ENCODE measurements around the gene GPNMB.

Gene GPNMB

DNA sequence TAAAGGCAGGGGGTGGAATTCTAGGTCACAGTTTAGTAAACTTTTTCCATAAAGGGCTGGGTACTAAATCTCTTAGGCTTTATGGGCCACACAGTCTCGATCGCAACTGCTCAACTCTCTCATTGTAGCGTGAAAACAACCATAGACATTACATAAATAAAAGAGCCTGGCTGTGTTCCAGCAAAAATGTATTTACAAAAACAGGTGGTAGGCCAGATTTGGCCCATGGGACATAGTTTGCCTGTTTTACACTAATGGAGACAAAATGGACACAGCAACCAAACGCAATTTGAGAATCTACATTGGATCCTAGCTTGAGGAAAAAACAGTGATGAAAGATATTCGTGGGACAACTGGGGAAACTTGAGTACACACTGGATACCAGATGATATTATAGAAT lies 29.3 kb downstream of the GPNMB start:
- no peak for DNase-seq

DNA sequence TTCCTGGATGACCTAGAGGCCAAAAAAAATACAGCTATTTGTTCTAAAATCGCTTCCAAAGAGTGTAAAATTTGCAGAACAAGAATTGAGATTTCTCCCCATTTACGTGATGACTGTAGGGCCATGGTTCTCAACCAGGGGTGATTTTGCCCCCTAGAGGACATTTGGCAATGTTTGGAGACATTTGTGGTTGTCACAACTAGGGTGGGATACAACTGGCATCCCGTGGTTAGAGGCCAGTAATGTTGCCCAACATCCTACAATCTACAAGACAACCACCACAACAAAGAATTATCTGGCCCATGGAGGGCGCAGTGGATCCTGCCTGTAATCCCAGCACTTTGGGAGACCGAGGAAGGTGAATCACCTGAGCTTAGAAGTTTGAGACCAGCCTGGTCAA lies 29.8 kb downstream of the GPNMB start:
- no peak for DNase-seq

DNA sequence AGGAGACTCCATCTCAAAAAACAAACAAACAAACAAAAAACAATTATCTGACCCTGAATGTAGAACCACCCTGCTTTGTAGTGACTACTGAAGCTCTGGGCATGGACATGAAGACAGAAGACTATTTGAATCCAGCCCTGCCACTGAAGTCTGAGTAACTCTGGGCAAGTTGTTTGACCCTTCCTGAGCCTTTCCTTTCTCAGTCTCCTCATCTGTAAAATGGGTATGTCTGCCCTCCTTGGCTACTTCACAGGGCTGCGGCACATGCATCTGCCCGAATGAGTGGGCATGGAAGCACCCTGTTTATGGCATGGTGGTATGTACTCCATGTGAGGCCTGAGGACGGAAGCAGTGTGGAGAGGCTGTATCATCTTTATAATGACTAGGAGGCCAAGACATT lies 30.4 kb downstream of the GPNMB start:
- no peak for DNase-seq

DNA sequence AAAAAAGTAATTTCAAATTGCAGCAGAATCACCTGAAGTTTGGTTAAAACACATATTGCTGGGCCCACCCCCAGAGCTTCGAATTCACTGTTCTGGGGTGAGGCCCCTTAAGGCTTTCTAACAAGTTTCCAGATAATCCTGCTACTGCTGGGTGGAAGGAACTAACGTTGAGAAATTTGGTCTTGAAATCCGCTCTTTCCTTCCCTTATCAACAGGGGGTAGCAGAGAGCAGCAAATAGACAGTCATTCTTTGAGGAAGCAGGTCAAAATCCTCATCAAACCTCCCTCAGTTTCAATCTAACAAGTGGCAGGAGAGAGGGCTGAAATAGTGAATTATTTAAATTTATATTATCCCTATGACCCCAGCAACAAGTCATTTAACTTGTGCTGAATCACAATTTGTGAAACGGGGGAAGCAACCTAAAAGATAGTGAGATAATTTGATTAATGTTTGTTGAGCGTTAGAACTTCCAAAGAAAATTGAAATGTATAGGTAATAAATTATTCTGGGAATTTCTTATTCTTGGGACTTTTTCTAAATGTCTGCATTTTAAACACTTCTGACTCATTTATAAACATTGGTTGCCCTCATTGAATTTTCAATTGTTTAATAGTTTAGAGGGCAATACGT lies 30.9 kb downstream of the GPNMB start:
- DNase-seq: no peak

DNA sequence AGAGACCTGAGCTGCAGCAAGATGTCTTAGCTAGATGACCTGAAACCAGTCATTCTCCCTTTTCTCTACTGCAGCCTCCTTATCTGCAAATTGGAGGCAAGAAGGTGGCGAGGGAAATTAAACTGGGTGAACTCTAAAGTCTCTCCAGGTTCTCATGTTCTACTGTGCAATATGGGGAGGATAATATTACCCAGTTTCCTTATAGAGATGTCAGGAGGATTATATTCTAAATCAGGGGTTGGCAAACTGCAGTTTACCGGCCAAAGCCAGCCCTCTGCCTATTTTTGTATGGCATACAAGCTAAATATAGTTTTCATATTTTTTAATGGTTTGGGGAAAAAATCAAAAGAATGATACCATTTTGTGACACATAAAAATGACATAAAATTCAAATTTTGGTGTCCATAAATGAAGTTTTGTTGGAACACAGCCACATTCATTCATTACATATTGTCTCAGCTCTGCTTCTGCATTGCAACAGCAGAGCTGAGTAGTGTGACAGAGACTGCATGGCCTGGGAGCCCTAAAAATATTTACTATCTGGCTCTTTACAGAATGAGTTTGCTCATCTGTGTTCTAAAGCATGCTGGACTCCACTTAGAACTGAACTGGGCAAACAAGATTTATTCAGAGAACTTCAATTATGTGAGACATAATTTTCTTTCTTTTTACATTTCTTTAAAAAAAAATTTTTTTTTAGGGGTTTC lies 33.4 kb downstream of the GPNMB start:
- no peak for DNase-seq

DNA sequence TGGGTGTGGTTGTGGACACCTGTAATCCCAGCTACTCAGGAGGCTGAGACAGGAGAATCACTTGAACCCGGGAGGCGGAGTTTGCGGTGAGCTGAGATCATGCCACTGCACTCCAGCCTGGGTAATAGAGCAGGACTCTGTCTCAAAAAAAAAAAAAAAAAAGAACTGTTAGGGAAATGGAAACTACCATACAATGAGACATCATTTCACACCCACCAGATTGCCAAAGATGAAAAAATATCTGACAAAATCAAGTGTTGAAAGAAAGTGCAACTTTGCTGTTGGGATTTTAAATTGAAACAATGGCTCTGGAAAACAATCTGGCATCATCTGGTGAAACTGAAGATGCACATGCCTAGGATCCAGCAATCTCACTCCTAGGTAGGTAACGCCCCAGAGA lies 36.5 kb downstream of the GPNMB start:
- DNase-seq: no peak

DNA sequence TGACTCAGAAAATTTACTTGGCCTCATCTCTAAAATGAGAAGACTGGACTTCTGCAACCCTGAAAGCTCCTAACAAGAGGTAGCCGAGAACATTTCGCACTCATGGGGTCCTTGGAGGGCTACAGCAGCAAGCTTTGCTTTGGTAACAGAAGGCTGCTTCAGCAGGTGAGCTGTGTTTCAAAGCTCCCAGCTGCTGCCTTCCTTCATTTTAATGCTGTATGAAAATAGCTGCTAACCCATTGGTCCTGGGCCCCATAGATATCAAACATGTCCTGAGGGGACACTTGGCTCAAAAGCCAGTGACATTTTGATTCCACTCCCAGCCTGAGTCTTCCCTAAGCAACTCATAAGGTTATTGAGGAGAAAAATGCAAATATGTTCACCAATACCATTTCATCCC lies 38.3 kb downstream of the GPNMB start:
- no peak for DNase-seq

DNA sequence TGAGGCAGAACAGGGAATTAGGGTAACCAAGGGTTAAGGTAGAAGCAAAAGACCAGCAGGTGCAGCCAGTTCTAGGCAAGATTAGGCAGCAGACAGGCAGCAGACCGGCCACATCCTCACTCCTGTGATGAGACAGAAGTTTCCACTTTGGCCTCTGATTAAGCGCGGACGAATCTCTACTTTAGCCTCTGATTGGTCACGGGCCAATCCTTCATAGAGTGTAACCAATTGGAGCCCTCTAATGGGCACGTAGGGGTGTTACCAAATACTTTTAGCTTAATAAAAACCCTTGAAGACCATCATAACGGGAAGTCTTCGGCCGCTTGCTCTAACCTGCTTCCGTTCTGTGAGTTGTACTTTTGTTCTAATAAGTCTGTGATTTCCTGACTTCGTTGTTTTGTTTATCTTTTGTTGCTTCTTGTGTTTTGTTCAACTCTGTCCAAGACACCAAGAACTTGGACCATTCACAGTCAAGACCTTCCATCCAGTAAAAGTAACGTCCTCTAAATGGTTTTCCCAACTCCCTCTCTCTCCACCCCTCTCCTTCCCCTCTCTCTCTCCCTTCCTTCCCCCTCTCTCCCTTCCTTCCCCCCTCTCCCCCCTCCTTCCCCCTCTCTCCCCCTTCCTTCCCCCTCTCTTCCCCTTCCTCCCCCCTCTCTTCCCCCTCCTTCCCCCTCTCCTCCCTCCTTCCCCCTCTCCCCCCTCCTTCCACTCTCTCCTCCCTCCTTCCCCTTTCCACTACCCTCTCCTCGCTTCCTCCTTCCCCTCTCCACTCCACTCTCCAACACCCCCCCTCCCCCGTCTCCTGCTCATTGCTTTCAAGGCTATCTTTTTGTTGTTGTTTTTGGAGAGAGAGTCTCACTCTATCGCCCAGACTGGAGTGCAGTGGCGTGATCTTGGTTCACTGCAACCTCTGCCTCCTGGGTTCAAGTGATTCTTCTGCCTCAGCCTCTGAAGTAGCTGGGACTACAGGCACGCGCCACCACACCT lies 39.4 kb downstream of the GPNMB start:
- no peak for DNase-seq

DNA sequence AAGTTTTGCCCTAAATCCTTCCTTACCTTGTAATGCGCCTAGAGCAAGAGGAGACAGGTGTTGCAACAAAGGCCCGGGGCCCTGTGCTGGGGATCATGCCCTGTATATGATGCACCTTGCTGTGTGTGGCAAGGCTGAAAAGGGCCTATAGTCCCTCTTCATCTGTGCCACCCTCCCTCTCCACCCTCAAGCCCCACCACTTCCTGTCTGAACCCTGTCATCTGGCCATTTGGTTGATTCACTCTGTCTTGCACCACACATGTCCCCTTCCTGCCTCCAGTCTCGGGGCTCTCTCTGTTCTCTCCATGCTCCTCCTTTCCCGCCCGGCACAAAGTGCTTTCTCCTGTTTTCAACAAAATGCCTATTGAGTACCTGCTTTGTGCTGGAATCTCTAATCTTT lies 41.0 kb downstream of the GPNMB start:
- DNase-seq: no peak

DNA sequence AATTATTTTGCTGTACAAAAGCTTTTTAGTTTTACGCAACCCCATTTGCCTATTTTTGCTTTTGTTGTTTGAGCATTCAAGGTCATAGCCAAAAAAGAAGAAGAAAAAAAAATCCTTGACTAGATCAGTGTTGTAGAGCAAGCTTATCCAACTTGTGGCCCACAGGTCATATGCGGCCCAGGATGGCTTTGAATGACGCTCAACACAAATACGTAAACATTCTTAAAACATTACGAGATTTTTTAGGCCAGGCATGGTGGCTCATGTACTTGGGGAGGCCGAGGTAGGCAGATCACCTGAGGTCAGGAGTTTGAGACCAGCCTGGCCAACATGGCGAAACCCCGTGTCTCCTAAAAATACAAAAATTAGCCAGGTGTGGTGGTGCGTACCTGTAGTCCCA lies 44.4 kb downstream of the GPNMB start:
- no peak for DNase-seq

DNA sequence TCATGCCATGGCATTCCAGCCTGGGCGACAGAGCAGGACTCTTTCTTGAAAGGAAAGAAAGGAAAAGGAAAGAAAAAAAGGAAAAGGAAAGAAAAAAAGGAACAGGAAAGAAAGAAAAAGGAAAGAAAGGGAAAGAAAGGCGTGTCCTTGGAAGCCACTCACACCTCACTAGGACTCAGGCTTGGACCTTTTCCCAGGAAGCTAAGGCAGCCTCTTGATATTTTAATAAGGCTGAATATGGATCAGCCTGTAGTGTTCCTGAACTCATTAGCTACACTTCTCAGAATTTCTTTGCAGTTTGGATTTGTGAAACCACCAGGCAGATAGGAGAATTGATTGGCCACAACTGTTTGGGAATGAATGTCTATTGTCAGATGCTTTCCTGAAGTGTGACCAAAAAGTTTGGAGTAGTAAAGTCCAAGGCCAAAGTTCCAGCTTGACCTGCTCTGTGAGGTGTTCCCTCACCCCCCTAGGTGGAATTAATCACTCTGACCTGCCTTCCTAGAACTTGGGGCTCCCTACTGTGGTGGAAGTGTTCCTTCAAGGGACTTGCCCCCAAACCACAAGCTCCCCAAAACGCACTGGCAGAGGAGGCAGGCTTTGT lies 45.5 kb downstream of the GPNMB start:
- DNase-seq: no peak

DNA sequence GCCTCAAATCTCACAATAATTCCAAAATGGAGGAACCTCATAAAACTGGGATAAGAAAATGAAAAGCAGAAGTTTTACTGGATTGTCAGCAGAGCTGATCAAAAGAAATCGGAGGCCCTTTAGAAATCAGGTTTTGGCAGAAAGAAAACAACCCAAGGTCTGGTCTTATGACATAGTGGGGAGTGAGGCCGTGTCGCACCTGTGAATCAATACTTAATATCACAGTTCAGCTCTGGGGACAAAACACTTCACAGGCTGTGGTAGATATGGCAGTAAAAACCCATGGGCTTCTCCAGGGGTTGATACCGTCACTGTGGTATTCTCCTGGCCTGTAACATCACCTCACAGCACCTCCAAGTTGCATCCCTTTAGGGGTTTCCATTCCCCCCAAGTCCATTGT lies 46.0 kb downstream of the GPNMB start:
- DNase-seq: no peak

DNA sequence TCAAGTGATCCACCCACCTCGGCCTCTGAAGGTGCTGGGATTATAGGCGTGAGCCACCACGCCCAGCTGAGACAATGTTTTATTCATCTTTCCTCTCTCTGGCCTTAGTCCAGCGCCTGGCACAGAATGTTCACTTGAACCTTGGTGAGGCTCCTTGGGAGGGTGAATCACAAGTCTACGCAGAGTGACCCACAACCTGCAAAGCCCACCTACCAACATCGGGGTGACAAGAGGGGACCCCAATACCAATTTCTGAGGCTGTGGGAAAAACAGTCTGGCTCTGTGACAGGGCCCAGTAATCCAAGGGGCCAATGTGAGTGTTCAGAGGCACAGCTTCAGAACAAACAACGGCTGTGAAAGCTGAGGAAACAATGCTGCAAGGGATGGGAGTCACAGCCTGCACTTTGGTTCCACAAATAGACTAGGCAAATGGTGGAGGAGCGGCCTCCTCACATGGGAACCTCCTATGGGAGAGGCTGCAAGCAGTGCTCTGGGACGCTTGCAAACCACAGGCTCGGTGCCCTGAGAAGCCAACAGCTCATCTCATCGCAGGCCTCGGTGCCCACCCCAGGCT lies 47.0 kb downstream of the GPNMB start:
- no peak for DNase-seq

DNA sequence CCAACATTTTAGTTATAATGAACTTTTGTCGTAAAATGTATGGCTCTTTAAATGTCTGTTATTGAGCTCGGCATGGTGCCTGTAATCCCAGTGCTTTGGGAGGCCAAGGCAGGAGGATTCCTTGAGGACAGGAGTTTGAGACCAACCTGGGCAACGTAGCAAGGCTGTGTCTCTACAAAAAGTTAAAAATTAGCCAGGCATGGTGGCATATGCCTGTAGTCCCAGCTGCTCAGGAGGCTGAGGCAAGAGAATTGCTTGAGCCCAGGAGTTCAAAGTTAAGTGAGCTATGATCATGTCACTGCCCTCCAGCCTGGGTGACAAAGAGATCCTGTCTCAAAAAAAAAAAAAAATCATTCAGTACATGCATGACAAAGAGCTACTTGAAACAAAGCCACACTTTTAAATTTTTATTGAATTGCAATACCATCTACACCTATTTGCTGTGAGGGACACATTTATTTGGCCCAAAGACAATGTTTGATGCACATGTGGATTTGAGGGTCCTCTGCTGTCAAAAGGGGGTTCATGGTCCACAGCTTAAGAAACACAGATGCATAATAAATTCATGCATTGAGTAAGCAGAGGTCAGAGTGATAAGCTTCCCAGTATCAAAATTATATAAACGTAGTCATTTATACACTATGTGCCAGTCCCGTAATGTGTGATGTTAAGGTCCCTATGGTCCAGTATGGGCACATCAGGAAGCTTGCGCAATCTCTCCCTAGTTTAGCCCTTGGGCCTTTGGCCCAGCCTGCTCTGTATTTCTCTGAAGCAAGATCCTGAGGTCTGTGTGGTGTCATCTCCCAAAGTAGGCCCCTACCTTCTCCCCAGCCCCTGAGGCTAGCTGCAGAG lies 48.2 kb downstream of the GPNMB start:
- DNase-seq: no peak

DNA sequence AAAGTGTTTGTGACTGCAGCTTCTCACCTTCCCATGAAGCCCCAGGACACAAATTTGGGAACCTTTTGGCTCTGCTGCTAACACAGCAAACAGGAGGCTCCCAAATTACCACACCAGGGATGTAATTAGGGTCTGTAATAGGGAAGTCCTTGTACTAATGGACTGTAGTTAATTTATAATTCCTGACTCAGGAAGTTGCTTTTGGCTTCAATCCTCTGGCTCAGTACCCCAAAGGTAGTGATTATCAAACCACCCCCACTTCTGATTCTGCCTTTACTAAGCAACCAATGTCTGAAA lies 48.8 kb downstream of the GPNMB start:
- no peak for DNase-seq

DNA sequence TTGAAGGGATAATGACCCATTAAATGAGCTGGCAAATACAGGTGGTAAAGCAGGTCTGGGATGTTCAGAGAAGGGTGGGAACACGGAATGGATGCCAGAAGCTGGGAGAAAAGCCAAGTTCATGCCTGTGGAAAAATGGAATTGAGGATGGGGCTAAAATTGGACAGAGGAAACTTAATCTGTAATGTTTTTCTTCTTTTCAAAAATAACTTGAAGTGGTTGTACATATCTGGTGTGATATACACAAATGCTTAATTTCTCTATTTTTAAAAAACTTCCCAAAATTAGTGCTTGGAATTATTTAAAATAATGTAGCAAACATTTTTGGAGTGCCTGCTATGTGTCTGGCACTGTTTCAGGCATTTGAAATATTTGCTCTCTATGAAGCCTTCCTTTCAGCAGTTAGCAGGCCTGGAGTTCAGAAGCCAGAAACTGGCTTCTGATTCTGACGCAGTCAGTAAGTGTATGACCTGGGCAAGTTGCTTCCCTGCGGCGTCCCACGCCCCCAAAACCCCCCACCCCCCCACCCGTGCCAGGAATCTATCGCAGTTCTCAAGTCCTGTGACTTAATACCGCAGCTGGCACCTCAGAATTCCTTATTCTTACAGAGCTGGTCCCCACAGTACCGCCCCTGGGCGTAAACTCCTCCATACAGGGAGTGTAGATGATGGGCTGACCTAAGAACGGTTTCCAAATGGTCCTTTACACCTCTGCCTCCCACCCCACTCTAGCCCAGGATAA lies 51.7 kb downstream of the GPNMB start:
- DNase-seq: no peak

DNA sequence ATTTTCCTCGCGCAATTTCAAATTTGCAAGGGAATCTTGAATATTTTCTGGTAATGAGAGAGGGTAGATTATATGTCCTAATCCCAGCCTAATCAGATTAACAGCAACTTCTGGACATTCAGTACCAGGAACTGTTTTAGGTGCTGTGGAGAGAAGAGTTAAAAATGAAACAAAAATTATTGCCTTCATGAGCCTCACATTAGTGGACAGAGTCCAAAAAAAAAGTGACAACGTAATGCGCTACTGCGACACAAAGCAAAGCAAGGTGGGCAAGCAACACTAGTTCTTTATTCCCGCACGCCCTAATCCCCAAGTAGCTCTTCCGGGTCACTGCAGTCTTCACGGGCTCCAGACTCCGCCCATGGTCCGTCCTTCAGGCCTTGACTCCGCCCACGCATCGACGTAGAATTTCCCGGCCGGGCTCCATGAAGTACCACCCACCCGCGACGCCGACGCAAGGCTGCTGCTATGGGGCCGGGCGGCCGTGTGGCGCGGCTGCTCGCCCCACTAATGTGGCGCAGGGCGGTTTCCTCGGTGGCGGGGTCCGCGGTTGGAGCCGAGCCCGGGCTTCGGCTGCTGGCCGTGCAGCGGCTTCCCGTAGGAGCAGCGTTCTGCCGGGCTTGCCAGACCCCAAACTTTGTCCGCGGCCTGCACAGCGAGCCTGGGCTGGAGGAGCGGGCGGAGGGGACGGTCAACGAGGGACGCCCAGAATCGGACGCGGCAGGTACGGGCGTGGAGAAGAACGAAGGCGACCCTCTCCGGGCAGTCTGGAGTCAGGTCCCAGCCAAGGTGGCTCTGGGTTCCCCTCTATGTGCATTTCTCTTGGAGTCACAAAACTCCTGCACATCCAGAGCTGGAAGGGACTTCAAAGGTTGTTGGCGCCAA lies 52.6 kb downstream of the GPNMB start, which contains the start of gene MALSU1:
MALSU1 (plus strand) TSS at position 455 of the 885 bp plus-strand sequence; CDS start at position 469, 14 bp downstream.
- peak; percentile 97 for DNase-seq

DNA sequence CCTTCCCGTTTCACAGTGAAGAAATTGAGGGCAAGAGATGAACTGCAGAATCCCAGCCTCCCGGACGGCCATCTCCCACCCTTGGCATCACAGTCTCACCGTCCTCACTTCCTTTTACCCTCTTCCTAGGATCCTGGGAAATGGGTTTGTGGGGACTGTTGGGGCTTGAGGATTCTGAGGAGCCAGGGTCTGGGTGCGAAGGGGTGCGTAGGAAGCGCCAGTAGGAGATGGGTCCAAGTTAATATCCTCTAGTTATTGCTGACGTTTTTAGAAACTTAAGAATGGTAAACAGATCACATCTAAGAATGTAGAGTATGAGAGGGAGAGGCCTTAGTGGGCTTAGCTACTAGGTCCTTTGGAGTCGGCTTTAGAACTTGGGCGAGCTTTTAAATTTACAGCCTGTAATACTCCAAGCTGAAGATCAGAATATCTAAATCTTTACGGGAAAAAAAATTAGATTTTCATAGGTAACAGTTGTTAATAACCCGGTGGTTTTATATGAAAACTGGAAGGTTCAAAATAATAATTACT lies 53.3 kb downstream of the GPNMB start:
- no peak for DNase-seq

DNA sequence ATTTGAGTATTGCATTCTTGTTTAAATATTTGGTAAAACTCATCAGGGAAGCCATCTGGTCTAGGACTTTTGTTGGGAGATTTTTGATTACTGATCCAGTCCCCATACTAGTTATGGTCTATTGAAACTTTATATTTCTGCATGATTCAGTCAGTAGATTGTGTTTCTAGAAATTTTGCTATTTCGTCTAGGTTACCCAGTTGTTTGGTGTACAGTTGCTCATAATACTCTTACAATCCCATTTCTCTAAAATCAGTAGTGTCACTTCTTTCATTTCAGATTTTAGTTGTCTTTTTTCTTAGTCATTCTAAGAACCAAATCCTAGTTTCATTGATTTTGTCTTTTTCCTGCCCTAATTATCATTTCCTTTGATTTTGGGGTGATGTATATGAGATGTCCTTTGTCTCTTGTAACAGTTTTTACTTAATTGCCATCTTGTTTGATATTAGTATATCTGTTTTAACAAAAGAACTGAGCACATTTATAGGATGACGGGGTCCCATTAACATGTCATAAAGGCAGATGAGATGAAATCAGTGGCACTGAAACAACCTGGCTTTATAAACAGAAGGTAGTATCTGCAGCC lies 60.5 kb downstream of the GPNMB start:
- no peak for DNase-seq

DNA sequence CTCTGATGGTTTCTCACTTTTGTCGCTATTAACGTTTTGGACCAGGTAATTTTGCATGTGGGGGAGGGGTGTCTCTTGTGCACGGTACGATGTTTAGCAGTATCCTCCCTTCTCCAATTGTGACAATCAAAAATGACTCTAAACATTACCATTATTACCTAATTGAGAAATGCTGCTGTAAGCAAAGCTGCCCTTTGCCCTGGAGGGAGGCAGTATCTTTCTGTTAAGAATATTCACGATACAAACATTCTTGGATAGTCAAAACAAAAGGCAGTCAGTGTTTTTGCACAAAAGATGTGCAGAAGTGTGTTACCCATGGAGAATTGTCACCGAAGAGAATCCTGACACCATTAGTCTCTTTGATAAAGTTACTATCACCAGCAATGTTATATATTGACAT lies 62.2 kb downstream of the GPNMB start:
- no peak for DNase-seq

All from stimulated activated CD4-positive, alpha-beta T cell treated with anti-CD3 and anti-CD28 coated beads, Interleukin-4, amount 100 ng/mL, for 4 hours (primary cell).